HUDEP-2 (cell line): Measurements from ENCODE around the gene SUN1.
"Not testable (repeated sequence)": the region's sequence is repeated elsewhere in the genome, so short reads cannot be mapped to it uniquely, and the experiment has no call there.

Experiments used
- DNase-seq, 76 experiments: peaks; one replicate each; lab custom pipeline; 2025; ENCODE audit not compliant: unreplicated experiment in 76 of 76; lab: John Stamatoyannopoulos, UW

Gene SUN1

GRCh38 chr7:832167-832967, at the start of gene SUN1:
SUN1 (plus strand) TSS chr7:832476; CDS start chr7:832525, 49 bp downstream.
- DNase-seq = no peak

GRCh38 chr7:782718-783449, 49.4 kb upstream of the SUN1 start:
- no peak for DNase-seq

GRCh38 chr7:783556-784490, 48.5 kb upstream of the SUN1 start:
- DNase-seq = no peak

GRCh38 chr7:784971-785370, 47.3 kb upstream of the SUN1 start:
- no peak for DNase-seq

GRCh38 chr7:785416-785815, 46.9 kb upstream of the SUN1 start:
- DNase-seq = no peak

- peak in 52 of 76 experiments; percentile 2 to 73 (median 36) for DNase-seq
Observed at GRCh38 chr7:786472-787255, 45.6 kb upstream of the SUN1 start.

- DNase-seq = no peak
Observed at GRCh38 chr7:787332-788240, 44.7 kb upstream of the SUN1 start.

GRCh38 chr7:791519-791918, 40.8 kb upstream of the SUN1 start:
- no peak for DNase-seq

GRCh38 chr7:794207-794606, 38.1 kb upstream of the SUN1 start:
- DNase-seq = no peak

- DNase-seq = no peak
Observed at GRCh38 chr7:794671-795329, 37.5 kb upstream of the SUN1 start.

GRCh38 chr7:796434-797169, 35.7 kb upstream of the SUN1 start:
- not testable (repeated sequence) for DNase-seq

- no peak for DNase-seq
Observed at GRCh38 chr7:798921-799470, 33.3 kb upstream of the SUN1 start.

- DNase-seq = no peak
Observed at GRCh38 chr7:800692-801091, 31.6 kb upstream of the SUN1 start.

- peak in 4 of 76 experiments; percentile 8 to 23 (median 12) for DNase-seq
Observed at GRCh38 chr7:801351-801750, 30.9 kb upstream of the SUN1 start.

- DNase-seq = no peak
Observed at GRCh38 chr7:801940-802381, 30.3 kb upstream of the SUN1 start.

GRCh38 chr7:802500-803242, 29.6 kb upstream of the SUN1 start:
- no peak for DNase-seq

- no peak for DNase-seq
Observed at GRCh38 chr7:803243-803635, 29.0 kb upstream of the SUN1 start.
